Measurements from ENCODE around the gene C17orf58.
"Not testable (repeated sequence)": the region's sequence is repeated elsewhere in the genome, so short reads cannot be mapped to it uniquely, and the experiment has no call there.

C17orf58 gene

DNA sequence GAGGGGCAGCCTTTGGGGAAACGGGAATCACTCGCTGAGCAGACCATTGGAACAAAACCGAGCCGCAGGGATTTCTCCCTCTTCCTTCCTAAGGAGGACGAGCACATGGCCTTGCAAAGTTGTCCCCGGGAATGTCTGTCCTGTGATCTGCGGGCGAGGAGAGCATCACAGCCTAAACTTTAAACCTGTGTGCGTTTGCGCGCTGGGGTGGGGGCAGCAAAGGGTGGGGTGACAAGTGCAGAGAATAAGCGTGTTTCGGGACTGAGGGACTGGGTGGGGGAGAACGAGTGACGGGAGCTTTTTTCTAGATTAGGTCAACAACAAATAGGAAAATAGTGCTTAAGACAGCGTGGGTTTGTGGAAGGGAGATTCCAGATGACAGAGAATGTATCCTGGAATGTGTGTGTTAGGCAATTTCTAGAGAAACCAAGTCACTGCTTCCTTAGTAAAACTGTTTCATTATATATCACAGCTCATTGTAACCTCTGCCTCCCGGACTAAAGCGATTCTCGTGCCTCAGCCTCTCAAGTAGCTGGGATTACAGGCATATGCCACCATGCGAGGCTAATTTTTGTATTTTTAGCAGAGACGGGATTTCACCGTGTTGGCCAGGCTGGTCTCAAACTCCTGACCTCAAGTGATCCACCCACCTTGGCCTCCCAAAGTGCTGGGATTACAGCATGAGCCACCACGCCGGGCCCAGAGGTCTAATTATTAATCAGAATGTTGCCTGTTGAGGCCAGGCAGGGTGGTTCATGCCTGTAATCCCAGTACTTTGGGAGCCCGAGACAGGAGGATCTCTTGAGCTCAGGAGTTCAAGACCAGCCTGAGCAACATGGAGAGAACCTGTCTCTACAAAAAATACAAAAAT is at the start of gene C17orf58:
TSS of gene C17orf58 (minus strand) at position 169 of the 871 bp plus-strand sequence. CDS start 271 bp downstream, outside the sequence.
- intact Hi-C loops (cut with DNase I; ENCODE audit: low total_unique reads); DNase-seq; H3K36me3 ChIP-seq; H3K27me3 ChIP-seq; H3K9me3 ChIP-seq: not testable (repeated sequence)
- peaks cover 0 to 30% (median 21%) of the 10 kb centered on the region in 4 donors for H3K4me1 ChIP-seq
- H3K4me3 ChIP-seq, result peak within 1 kb of the TSS; percentile 93 to 96
- peak within 1 kb of the TSS; percentile 12 to 59 for H3K27ac ChIP-seq

- peak overlapping the region; percentile 63 to 73 for H3K27ac ChIP-seq
- no peak for TF ChIP-seq CTCF (IDR thresholded peaks at IDR 0.05)
- H3K36me3 ChIP-seq, result peaks cover 15 to 40% (median 18%) of the 10 kb centered on the region in 3 donors
- H3K4me1 ChIP-seq, result peaks cover 0 to 16% (median 8%) of the 10 kb centered on the region in 4 donors
- peak overlapping the region; percentile 89 to 96 for H3K4me3 ChIP-seq
- intact Hi-C loops (cut with DNase I; ENCODE audit: low total_unique reads), result loop anchor here (5.0 kb wide), 1 partner anchor 209 kb away; the partner anchor contains the start of gene BPTF
- no peaks in the 10 kb centered on the region for H3K27me3 ChIP-seq
- no peak for DNase-seq
- H3K9me3 ChIP-seq, result no peaks in the 10 kb centered on the region
These were observed 40.3 kb upstream of the C17orf58 start for GRCh38 chr17:68036304-68037147.

GRCh38 chr17:68035523-68036303 is 39.4 kb upstream of the C17orf58 start, which contains the start of gene KPNA2:
KPNA2 (plus strand) TSS chr17:68035735; CDS start chr17:68037133, 1,398 bp downstream.
- intact Hi-C loops (cut with DNase I; ENCODE audit: low total_unique reads), result loop anchor here (5.0 kb wide), 1 partner anchor 208 kb away; the partner anchor contains the start of gene BPTF

DNA sequence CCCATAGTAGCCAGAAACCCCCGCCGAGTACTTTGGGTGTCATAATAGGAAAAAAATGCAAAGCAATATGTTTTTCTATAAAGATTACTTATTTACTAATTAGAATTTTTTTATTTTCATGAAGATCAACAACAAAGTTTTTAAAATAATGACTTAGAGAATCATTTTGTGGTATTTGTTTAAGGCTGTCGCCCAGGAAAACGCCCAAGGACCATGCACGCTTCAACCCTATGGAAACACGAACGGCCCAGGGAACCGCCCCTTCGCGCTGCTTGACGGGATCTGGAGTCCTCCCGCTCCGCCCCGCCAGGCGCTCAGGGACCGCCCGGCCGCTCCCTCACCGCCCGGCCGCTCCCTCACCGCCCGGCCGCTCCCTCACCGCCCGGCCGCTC is 38.9 kb upstream of the C17orf58 start:
- no peaks in the 10 kb centered on the region for H3K9me3 ChIP-seq
- H3K27me3 ChIP-seq, result no peaks in the 10 kb centered on the region
- intact Hi-C loops (cut with DNase I; ENCODE audit: low total_unique reads), result loop anchor here (5.0 kb wide), 1 partner anchor 208 kb away; the partner anchor contains the start of gene BPTF
- H3K36me3 ChIP-seq, result peaks cover under 1 to 26% (median 6%) of the 10 kb centered on the region in 3 donors
- TF ChIP-seq CTCF (IDR thresholded peaks at IDR 0.05), result no peak
- peak overlapping the region; percentile 22 to 25 for H3K27ac ChIP-seq
- peak overlapping the region; percentile 36 to 96 for H3K4me3 ChIP-seq
- DNase-seq, result peak; percentile 93 to 96
- peaks cover 0 to 16% (median 8%) of the 10 kb centered on the region in 4 donors for H3K4me1 ChIP-seq

More at GRCh38 chr17:68035523-68036303, 39.4 kb upstream of the C17orf58 start, which contains the start of gene KPNA2:
- Histone ChIP-seq H3K4me1 (peaks cover 0 to 16% (median 8%) of the 10 kb centered on the region in 4 donors), H3K27ac (peak within 1 kb of the TSS; percentile 63 to 73), H3K9me3 (no peaks in the 10 kb centered on the region), H3K36me3 (peaks cover 7 to 31% (median 10%) of the 10 kb centered on the region in 3 donors), H3K4me3 (peak within 1 kb of the TSS; percentile 89 to 96), H3K27me3 (no peaks in the 10 kb centered on the region)
- TF ChIP-seq CTCF (IDR thresholded peaks at IDR 0.05), result no peak
- DNase-seq, result peak; percentile 92 to 95

- no peak for DNase-seq
- peaks cover 0 to 16% (median 8%) of the 10 kb centered on the region in 4 donors for H3K4me1 ChIP-seq
These were observed 38.1 kb upstream of the C17orf58 start for GRCh38 chr17:68034452-68034776.

More at GRCh38 chr17:68034452-68034776, 38.1 kb upstream of the C17orf58 start:
- no peaks in the 10 kb centered on the region for H3K9me3 ChIP-seq
- H3K27ac ChIP-seq, result no peak overlapping the region
- no peak for TF ChIP-seq CTCF (IDR thresholded peaks at IDR 0.05)
- intact Hi-C loops (cut with DNase I; ENCODE audit: low total_unique reads), result no loop called here
- H3K36me3 ChIP-seq, result peaks cover 0 to 18% (median 4%) of the 10 kb centered on the region in 3 donors
- no peak overlapping the region for H3K4me3 ChIP-seq
- no peaks in the 10 kb centered on the region for H3K27me3 ChIP-seq
